Skeletal muscle tissue (tissue), 4 donors: ENCODE data around the gene OR5L2. TPM values are rescaled to one million over a fixed set of nuclear protein-coding genes. Genes with fewer than 3 reads are reported as not detected.

Experiments used
- H3K27ac ChIP-seq: one replicate; pipeline ENCODE4 v1.7.0; 2013; ENCODE audit warnings: mild to moderate bottlenecking, low read depth, low read length, inconsistent platforms
- H3K27me3 ChIP-seq, 3 donors: one replicate each; pipeline ENCODE4 v1.7.0; 2013; ENCODE audit warnings: low read length in 3 of 3; ENCODE audit not compliant: control insufficient read depth in 3 of 3, insufficient read depth in 3 of 3
- H3K36me3 ChIP-seq, 3 donors: one replicate each; pipeline ENCODE4 v1.7.0; 2013; ENCODE audit warnings: low read length in 3 of 3; ENCODE audit not compliant: control insufficient read depth in 3 of 3, insufficient read depth in 3 of 3
- H3K4me1 ChIP-seq, 3 donors: one replicate each; pipeline ENCODE4 v1.7.0; 2013; ENCODE audit warnings: low read length in 3 of 3, mild to moderate bottlenecking in 3 of 3; ENCODE audit not compliant: control insufficient read depth in 3 of 3, insufficient read depth in 3 of 3
- H3K4me3 ChIP-seq, 3 donors: one replicate each; pipeline ENCODE4 v1.7.0; 2013; ENCODE audit warnings: low read length in 3 of 3
- H3K9ac ChIP-seq, 3 donors: one replicate each; pipeline ENCODE4 v1.7.0; 2013; ENCODE audit warnings: low read length in 3 of 3, mild to moderate bottlenecking in 3 of 3, moderate library complexity in 2 of 3, low read depth in 1 of 3
- H3K9me3 ChIP-seq, 3 donors: one replicate each; pipeline ENCODE4 v1.7.0; 2013; ENCODE audit warnings: low read length in 3 of 3; ENCODE audit not compliant: control insufficient read depth in 3 of 3
- total RNA-seq: library from RNA; depleted of rRNA; stranded (reverse); fragments of >200 nt; gene quantifications from one replicate; pipeline ENCODE4 v1.2.3, GENCODE V29; 2014
- donor health status: Osteomylitis.

OR5L2 gene
- not detected for total RNA-seq

- Histone ChIP-seq H3K4me3 (no peak within 1 kb of the TSS), H3K36me3 (no peaks in the 10 kb centered on the region), H3K9me3 (peaks cover 0 to 3% (median 3%) of the 10 kb centered on the region in 3 donors), H3K9ac (no peak within 1 kb of the TSS), H3K4me1 (no peaks in the 10 kb centered on the region), H3K27ac (no peak within 1 kb of the TSS), H3K27me3 (no peaks in the 10 kb centered on the region)
Measured at GRCh38 chr11:55826919-55827318, at the start of gene OR5L2. TSS of gene OR5L2 (plus strand) at chr11:55827219. CDS start at chr11:55827219, 0 bp downstream.

GRCh38 chr11:55791606-55792005 lies 35.4 kb upstream of the OR5L2 start:
- H3K4me1 ChIP-seq = no peaks in the 10 kb centered on the region
- H3K27me3 ChIP-seq = no peaks in the 10 kb centered on the region
- no peaks in the 10 kb centered on the region for H3K9me3 ChIP-seq
- no peak overlapping the region for H3K4me3 ChIP-seq
- no peak overlapping the region for H3K9ac ChIP-seq
- no peak overlapping the region for H3K27ac ChIP-seq
- no peaks in the 10 kb centered on the region for H3K36me3 ChIP-seq

GRCh38 chr11:55793321-55793720 lies 33.7 kb upstream of the OR5L2 start:
- Histone ChIP-seq H3K27me3 (no peaks in the 10 kb centered on the region), H3K36me3 (no peaks in the 10 kb centered on the region), H3K4me1 (no peaks in the 10 kb centered on the region), H3K27ac (no peak overlapping the region), H3K4me3 (no peak overlapping the region), H3K9me3 (no peaks in the 10 kb centered on the region), H3K9ac (no peak overlapping the region)

GRCh38 chr11:55795256-55795655 lies 31.8 kb upstream of the OR5L2 start, which contains the start of gene OR5D14:
TSS of gene OR5D14 (plus strand) at chr11:55795556. CDS start at chr11:55795556, 0 bp downstream.
- no peak within 1 kb of the TSS for H3K9ac ChIP-seq
- no peak within 1 kb of the TSS for H3K27ac ChIP-seq
- H3K9me3 ChIP-seq = no peaks in the 10 kb centered on the region
- no peaks in the 10 kb centered on the region for H3K27me3 ChIP-seq
- H3K36me3 ChIP-seq = no peaks in the 10 kb centered on the region
- H3K4me1 ChIP-seq = no peaks in the 10 kb centered on the region
- H3K4me3 ChIP-seq = no peak within 1 kb of the TSS

- no peak overlapping the region for H3K4me3 ChIP-seq
- H3K36me3 ChIP-seq = no peaks in the 10 kb centered on the region
- H3K4me1 ChIP-seq = no peaks in the 10 kb centered on the region
- H3K27me3 ChIP-seq = no peaks in the 10 kb centered on the region
- no peak overlapping the region for H3K27ac ChIP-seq
- H3K9ac ChIP-seq = no peak overlapping the region
- no peaks in the 10 kb centered on the region for H3K9me3 ChIP-seq
Measured at GRCh38 chr11:55806248-55806647, 20.8 kb upstream of the OR5L2 start.

DNA sequence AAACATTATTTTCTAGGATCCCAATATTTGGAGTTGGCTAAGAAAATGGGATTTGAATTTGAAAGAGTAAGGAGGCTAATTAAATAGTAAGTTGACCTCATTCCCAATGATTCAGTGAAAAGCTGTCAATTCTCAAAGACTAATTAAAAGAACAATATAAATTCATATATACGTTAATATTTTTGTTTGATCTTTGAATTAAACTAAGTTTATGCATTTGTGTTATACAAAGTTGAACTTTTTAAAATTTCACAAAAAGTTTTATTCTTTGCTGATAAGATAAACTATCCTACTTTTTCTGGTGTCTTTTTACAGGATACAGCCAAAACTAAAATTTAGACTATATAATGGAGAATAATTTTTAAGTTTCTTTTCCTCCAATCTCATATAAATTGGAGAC lies 16.0 kb upstream of the OR5L2 start, which contains the start of gene OR5L1:
Gene OR5L1, plus strand, starts transcription at position 301 of the 400 bp plus-strand sequence. CDS start 100 bp downstream, outside the sequence.
- no peaks in the 10 kb centered on the region for H3K4me1 ChIP-seq
- H3K27ac ChIP-seq = no peak within 1 kb of the TSS
- H3K36me3 ChIP-seq = no peaks in the 10 kb centered on the region
- no peak within 1 kb of the TSS for H3K9ac ChIP-seq
- no peak within 1 kb of the TSS for H3K4me3 ChIP-seq
- H3K27me3 ChIP-seq = no peaks in the 10 kb centered on the region
- H3K9me3 ChIP-seq = no peaks in the 10 kb centered on the region

GRCh38 chr11:55819330-55819729 lies 7.7 kb upstream of the OR5L2 start, which contains the start of gene OR5D18:
TSS of gene OR5D18 (plus strand) at chr11:55819630. CDS start at chr11:55819630, 0 bp downstream.
- Histone ChIP-seq H3K9ac (no peak within 1 kb of the TSS), H3K4me1 (no peaks in the 10 kb centered on the region), H3K4me3 (no peak within 1 kb of the TSS), H3K36me3 (no peaks in the 10 kb centered on the region), H3K27me3 (no peaks in the 10 kb centered on the region), H3K27ac (no peak within 1 kb of the TSS), H3K9me3 (no peaks in the 10 kb centered on the region)

GRCh38 chr11:55838452-55838851 lies 11.4 kb downstream of the OR5L2 start, which contains the start of gene OR5D16:
TSS of gene OR5D16 (plus strand) at chr11:55838752. CDS start at chr11:55838752, 0 bp downstream.
- Histone ChIP-seq H3K27me3 (no peaks in the 10 kb centered on the region), H3K36me3 (no peaks in the 10 kb centered on the region), H3K27ac (no peak within 1 kb of the TSS), H3K4me3 (no peak within 1 kb of the TSS), H3K9me3 (peaks cover 0 to 2% (median 0%) of the 10 kb centered on the region in 3 donors), H3K4me1 (no peaks in the 10 kb centered on the region), H3K9ac (no peak within 1 kb of the TSS)

- Histone ChIP-seq H3K27ac (no peak overlapping the region), H3K4me1 (no peaks in the 10 kb centered on the region), H3K36me3 (no peaks in the 10 kb centered on the region), H3K9ac (no peak overlapping the region), H3K27me3 (no peaks in the 10 kb centered on the region), H3K9me3 (no peaks in the 10 kb centered on the region), H3K4me3 (no peak overlapping the region)
Measured at GRCh38 chr11:55847453-55847852, 20.4 kb downstream of the OR5L2 start.

- Histone ChIP-seq H3K9me3 (no peaks in the 10 kb centered on the region), H3K27me3 (no peaks in the 10 kb centered on the region), H3K4me1 (no peaks in the 10 kb centered on the region), H3K9ac (no peak overlapping the region), H3K4me3 (no peak overlapping the region), H3K27ac (no peak overlapping the region), H3K36me3 (no peaks in the 10 kb centered on the region)
Measured at GRCh38 chr11:55849037-55849436, 22.0 kb downstream of the OR5L2 start.
